HG02840 (cell line): Measurements from ENCODE around the gene CFAP43.
"Not testable (repeated sequence)": the region's sequence is repeated elsewhere in the genome, so short reads cannot be mapped to it uniquely, and the experiment has no call there.

Source experiments
- ATAC-seq: cut with Tn5 transposase; IDR thresholded peaks from one replicate; pipeline ENCODE4 v1.9.1; 2021; ENCODE audit warnings: mild to moderate bottlenecking, moderate library complexity, moderate number of reproducible peaks; ENCODE audit not compliant: unreplicated experiment, low FRiP score

Gene CFAP43

DNA sequence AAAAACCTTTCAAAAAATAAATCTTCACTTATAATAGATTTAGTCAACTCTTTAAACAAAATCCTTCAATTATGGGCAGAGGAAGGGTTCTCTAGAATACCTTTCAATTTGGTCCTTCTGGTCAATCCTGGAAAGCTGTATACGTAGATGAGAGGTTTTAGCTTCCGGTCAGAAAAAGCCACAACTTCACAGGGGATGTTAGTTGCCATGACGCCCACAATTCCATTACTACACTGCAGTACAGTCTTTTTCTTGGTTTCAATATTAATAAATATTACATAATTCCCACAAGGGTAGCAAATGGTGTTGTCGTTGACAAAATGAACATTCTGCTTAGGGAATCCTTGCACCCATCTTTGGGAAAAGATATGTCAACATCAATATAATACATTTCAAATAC, 1.7 kb downstream of the CFAP43 start:
- ATAC-seq, result no peak

DNA sequence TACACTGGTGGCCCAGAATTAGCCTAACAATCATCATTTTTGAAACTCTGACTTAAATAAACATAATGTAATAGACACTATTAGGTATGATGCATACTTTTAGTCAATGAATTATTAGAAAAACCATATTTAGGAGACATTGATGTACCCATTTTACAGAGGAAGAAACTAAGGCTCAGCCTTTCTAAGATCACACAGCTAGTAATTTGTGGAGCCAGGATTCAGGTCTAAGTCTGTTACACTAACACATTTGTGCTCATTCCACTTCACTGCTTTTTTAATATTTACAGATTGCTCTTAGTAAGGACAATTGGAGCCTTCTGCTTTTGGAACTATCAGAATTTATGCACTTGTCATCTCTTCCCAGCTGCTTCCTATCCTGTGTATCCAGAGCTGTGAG, 8.9 kb downstream of the CFAP43 start:
- no peak for ATAC-seq

DNA sequence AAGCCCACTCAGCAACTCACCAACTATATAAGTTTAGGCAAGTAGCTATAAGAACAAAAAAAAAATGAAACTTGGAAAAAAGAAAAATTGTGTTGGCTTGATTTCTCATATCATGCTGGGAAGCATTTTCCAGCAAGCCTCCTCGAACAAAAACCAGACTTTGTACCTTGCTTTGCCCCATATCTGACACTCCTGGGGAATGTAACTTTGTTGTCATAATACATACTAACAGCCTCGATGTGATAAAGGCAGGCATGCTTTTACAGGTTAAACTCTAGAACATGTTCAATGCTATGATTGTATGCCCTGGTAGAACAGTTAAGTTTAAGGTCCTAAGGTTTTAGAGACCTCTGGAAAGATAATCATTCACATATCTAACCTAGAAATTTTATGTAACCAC, 11.6 kb downstream of the CFAP43 start:
- ATAC-seq, result no peak

DNA sequence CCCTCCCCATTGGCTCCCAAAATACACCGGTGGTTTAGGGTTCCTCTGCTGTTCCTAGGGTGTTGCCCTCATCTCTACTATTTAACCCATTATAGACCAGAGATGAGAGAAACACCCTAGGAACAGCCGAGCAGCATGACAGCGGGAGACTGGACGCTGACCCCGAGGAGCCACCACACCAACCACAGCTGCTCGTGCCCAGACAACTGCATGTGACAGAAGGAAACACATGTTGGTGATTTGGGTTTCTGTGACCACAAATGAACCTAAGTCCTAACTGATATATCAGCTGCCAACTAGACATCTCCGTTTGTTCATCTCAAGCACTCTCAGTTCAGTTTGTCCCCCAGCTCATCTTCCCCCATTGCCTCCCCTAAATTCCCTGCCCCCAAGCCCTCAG, 13.4 kb downstream of the CFAP43 start:
- no peak for ATAC-seq

DNA sequence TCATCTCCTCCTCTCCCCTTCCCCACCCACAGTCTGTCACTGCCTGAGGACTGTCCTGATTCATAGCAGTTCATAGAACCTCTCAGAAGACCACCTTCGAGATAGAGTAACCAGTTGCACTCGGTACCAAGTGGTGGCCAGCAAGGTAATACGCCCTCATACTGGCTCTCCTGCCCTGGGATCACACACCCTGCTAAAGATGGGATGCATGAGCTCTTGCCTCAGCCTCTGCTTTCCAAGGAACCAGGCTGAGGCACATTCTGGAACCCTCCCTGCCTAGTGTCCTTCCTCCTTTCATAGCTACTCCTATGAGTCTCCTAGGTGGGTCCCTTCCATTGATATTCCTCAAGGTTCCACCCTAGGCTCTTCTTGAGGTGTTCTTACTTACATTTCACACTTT, 15.5 kb downstream of the CFAP43 start:
- ATAC-seq, result no peak

DNA sequence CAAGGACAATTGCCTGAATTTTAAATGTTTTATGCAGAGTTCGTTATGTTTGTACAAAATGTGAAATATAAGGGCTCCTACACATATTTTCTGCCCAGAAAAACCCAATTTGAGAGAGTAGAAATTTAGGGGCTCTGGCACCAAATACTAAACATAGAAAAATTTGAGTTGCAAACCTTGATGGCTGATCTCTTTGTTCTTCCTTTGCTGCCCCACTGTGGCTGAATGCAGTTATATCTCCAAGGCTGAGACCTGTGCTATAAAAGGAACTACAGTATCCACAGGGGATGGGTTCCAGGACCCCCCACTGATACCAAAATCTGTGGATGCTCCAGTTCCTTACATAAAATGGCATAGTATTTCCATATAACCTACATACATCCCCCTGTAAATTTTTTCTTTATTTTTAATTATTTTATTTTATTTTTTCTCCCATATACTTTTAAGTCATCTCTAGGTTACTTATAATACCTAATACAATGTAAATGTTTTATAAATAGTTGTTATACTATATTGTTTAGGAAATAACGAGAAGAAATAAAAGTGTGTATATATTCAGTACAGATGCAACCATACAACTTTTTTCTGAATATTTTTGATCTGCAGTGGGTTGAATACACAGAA, 22.5 kb downstream of the CFAP43 start:
- ATAC-seq, result no peak

DNA sequence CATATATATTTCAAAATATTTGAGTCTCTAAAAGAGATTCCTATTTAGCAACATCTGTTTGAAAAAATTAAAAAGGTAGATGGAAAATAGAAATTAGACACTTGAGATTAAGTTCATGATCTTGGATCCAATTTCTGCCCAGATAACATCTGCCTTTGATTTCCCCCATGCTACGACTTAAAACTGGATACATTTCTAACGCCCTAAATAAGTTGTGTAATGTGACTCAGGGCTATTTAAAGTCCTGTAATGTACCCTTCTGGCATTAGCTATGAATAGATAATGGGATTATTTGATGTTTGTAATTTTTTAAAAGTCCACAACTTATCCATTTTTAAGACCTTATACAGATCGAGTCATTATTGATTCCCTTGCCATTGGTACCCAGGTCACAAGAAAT, 23.4 kb downstream of the CFAP43 start:
- ATAC-seq, result no peak

DNA sequence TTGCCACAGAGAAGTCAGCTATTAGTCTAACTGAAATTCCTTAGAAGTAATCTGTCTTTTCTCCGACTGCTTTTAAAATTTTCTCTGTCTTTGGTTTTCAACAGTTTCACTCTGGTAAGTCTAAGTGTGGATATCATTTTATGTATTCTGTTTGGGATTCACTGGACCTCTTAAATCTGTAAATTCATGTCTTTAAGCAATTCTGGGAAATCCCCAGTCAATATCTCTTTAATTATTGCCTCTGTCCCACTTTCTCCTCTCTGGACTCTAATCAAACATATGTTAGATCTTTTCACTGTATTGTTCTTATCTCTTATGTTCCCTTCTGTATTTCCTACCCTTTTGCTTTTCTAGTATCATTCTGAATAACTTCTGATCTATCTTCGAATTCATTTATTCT, 29.9 kb downstream of the CFAP43 start:
- no peak for ATAC-seq

DNA sequence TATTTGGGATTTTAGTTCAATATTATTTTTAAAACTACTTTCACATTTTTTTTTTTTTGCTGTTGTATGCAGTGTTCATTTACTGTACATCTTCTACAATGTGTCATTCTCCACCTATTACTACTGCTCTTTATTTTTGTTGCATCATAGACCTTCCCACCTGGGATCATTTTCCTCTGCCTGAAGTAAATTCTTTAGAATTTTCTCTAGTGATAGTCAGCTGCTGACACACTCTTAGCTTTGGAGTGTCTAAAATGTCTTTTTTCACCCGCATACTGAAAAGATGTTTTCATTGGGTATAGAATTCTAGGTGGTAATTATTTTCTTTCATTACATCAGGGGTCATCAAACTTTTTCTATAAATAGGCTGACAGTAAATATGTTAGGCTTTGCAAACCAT, 30.5 kb downstream of the CFAP43 start:
- no peak for ATAC-seq

DNA sequence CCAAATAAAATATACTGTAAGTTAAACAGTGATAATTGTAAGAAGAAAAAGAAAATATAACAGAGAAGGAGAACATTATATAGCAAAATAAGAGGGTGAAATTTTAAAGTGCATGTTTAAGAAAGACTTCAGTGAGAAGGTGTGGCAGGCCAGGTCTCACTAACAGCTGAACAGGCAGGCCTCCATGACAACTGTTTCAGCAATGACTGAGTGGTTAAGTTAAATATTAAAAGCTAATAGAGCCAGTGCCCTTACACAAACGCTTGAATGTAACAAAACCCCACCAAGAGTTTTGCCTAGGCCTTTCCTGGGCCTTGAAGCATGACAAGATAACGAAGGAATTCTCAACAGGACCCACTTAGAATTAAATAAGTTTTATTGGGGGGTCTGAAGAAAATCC, 32.6 kb downstream of the CFAP43 start:
- ATAC-seq, result no peak

DNA sequence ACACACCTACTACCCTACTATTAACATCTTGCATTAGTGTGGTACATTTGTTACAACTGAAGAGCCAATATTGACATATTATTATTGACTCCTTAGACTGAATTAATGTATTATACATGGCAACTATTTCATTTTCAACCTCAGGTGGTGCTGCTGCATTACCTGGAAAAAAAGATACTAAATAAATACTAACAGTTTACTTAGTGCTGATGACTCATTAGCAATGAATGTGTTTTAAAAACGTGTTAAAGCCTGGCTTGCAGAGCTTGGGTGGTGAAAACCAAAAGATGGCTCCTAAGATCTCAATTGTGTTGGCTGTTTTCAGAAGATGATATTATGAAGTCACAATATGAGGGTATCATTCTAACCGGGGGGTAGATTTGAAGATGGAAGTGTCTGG, 34.8 kb downstream of the CFAP43 start:
- ATAC-seq, result no peak

DNA sequence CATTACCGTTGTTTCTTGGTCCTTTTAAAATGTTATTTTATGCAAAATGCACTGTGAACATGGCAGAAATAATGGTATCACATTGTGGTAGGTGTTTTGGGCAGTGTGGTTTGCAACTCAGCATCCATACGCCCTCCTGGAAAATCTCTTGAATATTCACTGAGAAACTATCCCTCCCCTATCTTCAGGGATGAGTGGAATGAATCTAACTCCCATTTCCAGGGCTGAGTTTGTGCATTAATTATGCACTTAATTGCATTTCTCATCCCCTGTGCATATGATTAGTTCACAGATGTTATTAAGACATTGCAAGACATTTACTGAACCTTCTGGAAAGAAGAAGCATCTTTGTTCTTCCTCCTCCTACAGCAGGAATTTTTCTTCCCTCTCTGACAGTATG, 36.5 kb downstream of the CFAP43 start:
- ATAC-seq, result no peak

DNA sequence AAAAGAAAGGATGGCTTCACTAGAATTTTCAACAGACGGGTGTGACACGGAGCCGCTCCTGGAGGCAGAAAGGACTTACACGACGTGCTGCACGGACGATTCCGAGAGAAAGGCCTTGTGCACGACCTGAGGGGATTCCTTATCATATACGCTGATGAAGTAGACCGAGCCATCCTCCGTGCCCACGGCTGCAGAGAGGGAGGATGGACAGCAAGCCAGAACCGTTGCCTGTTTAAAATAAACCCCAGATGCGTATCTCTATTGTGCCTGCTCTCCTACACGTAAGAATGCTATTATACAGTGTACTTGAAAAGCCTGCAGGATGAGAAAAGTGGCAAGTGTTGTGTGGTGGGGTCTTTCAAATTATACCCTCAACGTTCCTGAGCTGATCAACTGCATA, 38.4 kb downstream of the CFAP43 start:
- no peak for ATAC-seq

DNA sequence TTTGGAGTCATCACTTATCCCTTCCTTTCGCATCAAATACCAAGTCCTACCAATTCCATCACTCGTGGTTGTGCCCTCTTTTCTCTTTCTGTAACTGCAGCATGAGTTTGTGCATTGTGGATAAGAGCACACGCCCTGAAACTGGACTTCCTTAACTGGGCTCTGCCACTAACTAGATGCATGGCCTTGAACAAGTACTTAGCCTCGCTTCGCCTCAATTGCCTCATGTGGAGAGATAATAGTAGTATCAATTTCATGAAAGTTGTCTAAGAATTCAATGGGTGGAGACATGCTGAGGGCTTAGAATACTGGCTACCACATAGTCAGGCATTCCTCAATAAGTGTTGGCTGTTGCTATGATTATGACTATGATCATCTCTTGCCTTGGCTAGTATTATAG, 41.5 kb downstream of the CFAP43 start:
- no peak for ATAC-seq

DNA sequence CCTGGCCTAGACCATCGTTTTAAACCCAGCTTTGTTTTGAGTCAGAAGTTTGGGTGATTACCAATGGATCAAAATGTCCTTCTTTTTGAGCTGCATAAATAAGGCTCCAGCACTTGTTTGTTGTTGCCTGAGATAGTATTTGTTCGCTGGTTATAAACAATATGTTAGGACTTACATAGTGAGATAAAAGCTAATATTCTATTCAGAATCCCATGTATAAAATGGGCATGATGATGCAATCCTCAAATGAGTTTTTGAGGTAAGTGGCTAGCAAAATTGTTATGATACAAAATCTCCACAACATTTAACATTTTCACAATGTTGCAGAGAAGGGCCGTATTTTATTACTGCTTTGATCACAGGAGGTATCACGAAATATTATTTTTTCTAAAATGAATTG, 48.5 kb downstream of the CFAP43 start:
- no peak for ATAC-seq

DNA sequence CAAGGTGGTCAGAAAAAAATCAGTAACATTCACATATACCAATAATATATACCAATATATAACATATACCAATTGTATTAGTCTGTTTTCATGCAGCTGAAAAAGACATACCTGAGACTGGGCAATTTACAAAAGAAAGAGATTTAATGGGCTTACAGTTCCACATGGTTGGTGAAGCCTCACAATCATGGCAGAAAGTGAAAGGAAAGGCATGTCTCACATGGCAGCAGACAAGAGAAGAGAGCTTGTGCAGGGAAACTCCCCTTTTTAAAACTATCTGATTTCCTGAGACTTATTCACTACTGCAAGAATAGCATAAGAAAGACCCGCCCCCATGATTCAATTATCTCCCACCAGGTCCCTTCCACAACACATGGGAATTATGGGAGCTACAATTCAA, 58.0 kb downstream of the CFAP43 start:
- ATAC-seq, result not testable (repeated sequence)

DNA sequence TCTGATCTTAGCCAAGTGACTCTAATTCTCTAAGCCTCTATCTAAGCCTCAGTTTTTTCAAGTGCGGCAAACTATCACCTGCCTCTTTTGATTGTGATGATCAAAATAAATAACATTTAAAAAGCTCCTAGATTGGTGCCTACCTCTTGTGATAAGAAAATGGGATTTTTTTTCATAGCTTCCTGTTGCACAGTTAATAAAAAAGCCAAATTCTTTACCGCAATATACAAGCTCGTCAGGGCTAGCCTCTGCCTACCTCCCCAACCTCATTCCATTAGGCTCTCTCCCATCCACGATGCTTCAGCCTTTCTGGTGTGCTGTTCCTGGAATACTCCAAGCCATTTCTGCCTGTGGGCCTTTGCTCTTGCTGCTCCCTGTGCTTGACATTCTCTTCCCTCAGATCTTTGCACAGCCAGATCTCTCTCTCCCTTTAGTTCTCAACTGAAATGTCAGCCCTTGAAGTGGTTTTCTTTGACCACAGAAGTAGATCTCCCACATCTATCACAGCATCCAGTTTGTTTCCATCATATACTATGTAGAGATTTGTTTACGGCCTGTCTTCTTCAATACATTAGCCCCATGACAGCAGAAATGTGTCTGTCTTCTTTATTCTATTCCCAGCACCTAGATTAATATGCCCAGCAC, 61.4 kb downstream of the CFAP43 start:
- ATAC-seq, result no peak

DNA sequence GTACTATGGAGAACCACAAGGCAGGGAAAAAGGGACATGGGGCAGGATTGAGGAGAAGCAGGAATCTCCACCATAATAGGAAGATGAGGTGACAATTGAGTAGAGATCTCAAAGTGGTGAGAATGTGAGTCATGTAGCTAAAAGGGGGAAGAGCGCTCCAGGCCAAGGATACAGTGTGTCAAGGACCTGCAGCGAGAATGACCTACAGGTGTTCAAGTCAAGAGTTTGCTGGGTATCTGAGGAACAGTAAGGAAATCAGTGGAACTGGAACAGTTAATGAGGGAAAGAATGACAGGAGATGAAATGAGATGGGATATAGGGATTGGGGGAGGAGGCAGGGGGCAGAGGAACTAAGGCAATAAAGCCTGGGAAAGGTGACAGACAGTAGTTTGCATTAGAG, 76.6 kb downstream of the CFAP43 start:
- no peak for ATAC-seq

DNA sequence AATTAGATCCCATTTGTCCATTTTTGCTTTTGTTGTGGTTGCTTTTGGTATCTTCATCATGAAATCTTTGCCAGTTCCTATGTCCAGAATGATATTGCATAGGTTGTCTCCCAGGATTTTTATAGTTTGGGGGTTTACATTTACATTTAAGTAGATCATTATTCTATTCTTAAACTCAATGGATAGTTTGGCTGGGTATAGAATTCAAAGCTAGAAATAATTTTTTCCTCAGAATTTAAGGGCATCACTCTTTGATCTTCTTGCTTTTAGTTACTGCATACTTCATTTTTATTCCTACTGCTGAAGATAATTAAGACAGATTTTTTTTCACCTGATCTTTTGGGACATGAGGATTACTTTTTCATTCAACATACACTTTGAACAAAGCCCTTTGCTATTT, 80.4 kb downstream of the CFAP43 start:
- no peak for ATAC-seq

DNA sequence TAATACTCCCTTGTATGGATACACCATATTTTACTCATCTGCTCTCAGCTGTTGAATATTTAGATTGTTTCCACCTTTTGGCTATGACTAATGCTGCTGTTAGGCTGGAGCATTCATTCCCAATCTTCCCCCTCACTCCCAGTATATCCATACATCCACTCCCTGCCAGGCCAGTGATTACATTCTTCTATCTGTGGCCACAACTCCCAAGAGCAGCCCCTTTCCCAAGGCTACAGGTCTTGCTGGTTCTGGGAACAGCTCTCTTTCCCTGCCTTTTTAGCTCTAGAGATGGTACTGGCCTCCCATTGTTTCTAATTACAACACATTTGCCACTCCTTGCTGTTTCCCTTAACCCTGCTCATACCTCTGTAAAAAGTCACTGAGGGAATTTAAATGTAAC, 82.0 kb downstream of the CFAP43 start:
- ATAC-seq, result no peak

DNA sequence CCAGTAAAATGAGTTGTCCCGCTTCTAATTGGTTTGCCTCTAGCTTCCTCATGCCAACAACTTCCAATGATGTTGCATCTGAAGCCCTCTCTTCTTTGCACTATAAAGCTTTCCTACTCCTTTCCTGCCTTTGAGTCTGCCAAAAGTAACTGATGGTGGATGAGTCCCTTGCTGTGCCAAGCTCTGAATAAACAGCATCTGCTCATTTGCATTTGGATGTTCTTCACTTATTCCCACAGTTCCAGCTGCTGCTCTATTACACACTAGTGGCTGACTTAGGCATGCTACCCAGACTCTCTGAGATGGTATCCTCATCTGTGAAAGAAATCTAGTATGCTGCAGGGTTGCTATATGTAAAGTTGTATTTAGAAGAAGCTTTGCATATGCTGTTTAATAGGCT, 85.3 kb downstream of the CFAP43 start:
- no peak for ATAC-seq

DNA sequence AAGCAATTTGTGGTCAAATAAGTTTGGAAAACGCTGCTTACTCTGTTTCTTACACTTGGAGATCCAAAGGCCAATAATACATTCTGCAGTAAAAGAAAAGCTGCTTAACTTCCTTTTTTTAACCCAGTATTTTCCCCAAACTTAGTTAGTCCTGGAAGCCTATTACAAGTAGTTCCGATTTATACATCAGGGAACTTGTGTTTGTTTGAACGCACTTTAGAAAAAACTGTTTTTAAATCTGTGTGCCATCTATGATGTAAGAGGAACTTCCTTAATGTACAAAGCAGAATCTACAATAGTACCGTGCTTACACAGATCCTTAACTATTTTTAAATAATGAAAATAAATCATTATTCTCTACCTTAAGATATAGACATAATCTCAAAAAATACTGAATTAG, 87.2 kb downstream of the CFAP43 start:
- no peak for ATAC-seq

DNA sequence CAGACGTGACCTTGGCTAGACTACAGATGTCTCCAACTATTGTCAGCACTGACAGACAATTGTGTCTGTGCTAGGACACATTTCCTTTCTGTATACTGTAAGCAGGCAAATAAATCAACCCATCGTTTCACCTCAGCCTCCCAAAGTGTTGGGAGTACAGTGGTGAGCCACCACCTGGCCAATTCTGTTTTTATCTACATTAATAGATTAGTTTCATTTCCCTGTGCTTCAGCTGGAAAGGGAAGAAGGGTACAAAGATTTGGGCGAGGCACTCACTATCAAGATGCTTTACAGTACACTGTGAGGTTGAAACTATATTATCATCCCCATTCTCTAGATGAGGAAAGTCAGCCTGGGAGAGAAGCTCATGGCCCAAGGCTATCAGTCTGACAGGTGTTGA, 88.3 kb downstream of the CFAP43 start:
- no peak for ATAC-seq
